AG09309 (cell line): ENCODE data around the gene SAP30BP.

ENCODE experiments used
- DNase-seq: peaks from one replicate; pipeline ENCODE4 v3.0.0-alpha.2; 2010; ENCODE audit warnings: low read depth
- H3K4me3 ChIP-seq: 2 replicates; pipeline ENCODE4 v1.5.1; 2011; ENCODE audit warnings: mild to moderate bottlenecking, low read depth, low read length, moderate library complexity; ENCODE audit not compliant: control insufficient read depth
- TF ChIP-seq, protein P1 (sequence below): IDR thresholded peaks from 2 replicates; pipeline ENCODE4 v1.5.1; 2011; ENCODE audit warnings: mild to moderate bottlenecking, low read depth, low read length, inconsistent platforms; ENCODE audit not compliant: insufficient read depth, control insufficient read depth; ENCODE audit errors: missing control alignments

SAP30BP gene

DNA sequence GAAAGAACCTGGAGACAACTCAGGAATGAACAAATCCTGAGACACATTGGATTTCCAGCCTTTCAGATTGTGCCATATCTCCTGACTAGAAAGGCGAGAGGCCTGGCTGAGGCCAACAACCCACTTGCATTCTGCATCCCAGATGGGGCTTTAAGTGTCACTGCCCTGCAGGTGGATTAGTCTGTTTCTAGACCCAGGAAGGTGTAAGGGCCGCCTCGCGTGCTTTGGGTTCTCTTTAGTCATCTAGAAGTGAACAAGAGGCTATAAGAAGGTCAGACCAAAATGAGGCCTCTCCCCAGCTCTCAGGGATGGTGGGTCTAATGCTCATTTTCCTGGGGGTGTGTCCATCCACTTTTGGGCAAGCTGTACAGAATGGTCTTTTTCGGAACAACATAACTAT, 4.9 kb downstream of the SAP30BP start:
- TF ChIP-seq, protein P1, sequence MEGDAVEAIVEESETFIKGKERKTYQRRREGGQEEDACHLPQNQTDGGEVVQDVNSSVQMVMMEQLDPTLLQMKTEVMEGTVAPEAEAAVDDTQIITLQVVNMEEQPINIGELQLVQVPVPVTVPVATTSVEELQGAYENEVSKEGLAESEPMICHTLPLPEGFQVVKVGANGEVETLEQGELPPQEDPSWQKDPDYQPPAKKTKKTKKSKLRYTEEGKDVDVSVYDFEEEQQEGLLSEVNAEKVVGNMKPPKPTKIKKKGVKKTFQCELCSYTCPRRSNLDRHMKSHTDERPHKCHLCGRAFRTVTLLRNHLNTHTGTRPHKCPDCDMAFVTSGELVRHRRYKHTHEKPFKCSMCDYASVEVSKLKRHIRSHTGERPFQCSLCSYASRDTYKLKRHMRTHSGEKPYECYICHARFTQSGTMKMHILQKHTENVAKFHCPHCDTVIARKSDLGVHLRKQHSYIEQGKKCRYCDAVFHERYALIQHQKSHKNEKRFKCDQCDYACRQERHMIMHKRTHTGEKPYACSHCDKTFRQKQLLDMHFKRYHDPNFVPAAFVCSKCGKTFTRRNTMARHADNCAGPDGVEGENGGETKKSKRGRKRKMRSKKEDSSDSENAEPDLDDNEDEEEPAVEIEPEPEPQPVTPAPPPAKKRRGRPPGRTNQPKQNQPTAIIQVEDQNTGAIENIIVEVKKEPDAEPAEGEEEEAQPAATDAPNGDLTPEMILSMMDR: no peak
- no peak for DNase-seq
- H3K4me3 ChIP-seq: no peak overlapping the region

DNA sequence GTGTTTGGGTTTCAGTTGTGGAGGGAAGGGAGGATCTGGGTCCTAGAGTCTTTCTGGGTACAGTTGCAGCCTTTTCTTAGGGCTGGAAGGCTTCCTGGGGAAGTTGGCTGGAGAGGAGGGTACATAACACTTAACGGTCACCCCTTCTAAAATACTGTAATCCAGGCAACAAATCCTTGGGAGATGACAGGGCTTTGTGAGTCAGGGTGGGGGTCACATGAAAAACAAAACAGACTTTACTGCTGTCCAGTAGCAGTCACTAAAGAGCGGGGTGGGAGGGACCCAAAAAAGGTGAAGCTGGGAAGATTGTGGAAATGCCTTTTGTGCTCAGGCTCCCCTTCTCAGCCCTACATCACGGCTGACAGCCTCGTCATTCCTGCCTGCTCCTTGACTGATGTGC, 6.3 kb downstream of the SAP30BP start:
- DNase-seq: no peak
- no peak overlapping the region for H3K4me3 ChIP-seq
- TF ChIP-seq, protein P1: no peak

DNA sequence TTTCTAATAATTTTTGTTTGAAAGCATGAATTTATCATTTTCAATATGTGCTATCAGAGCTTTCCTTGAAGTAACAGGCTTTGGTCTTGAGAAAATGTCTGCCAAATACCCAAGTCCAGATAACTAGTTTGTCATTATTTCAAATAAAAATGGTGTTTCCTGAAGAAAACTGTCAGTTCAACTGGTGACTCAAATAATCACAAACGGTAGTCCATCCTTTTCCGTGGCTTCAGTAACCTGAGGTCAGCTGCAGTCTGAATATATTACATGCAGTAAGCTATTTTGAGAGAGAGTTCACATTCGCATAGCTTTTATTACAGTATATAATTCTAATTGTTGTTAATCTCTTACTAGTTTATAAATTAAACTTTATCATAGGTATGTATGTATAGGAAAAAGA, 9.3 kb downstream of the SAP30BP start:
- TF ChIP-seq, protein P1: no peak
- DNase-seq: no peak
- no peak overlapping the region for H3K4me3 ChIP-seq

DNA sequence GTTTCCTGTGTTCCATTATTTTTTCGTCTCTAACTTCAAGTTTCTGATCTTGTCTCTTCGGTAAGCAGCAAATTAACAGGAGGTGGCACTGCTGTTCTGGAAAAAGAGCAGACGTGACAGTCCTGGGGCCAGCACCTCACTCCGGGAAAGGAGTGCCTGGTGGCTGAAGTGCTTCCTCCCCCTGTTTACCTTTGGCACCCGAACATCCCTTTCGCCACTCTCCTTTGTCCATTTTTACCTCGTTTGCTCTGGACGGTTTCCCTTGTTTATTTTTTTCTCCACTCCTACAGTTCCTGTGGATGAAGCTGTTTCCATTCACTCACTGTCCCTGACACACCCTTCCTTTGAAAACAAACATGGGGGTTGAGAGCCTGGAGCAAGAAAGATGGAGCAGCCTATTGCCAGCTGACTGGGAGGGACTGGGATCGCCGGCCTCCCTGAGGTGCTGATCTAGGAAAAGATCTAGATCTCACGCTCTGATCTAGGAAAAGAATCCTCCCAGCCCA, 12.6 kb downstream of the SAP30BP start:
- TF ChIP-seq, protein P1: peak; percentile 32
- H3K4me3 ChIP-seq: no peak overlapping the region
- no peak for DNase-seq

GRCh38 chr17:75680431-75680830, 13.3 kb downstream of the SAP30BP start:
- no peak overlapping the region for H3K4me3 ChIP-seq
- no peak for DNase-seq
- TF ChIP-seq, protein P1: no peak

DNA sequence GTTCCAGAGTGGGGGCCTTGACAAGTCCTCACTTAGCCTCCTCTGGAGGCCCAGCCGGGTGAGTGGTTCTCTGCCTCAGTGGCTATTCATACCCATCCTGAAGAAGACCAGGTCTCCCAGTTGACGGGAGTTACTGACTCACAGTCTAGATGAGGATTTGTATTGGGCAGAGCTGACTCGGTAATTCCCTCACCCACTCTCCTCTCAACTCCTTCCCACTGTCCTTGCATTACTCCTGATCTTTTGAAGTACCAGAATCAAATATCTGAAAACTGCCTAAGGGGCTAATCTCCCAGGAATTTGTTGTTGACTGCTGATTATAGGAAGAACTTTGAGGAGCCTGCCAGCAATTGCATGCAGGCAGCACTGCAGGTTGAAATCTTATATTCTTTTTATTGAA, 14.2 kb downstream of the SAP30BP start:
- TF ChIP-seq, protein P1: no peak
- H3K4me3 ChIP-seq: no peak overlapping the region
- DNase-seq: no peak

GRCh38 chr17:75683583-75683982, 16.4 kb downstream of the SAP30BP start:
- H3K4me3 ChIP-seq: no peak overlapping the region
- TF ChIP-seq, protein P1: no peak
- DNase-seq: no peak
